ENCODE results near the gene KRTAP10-7.
"Not testable (repeated sequence)": the region's sequence is repeated elsewhere in the genome, so short reads cannot be mapped to it uniquely, and the experiment has no call there.

GRCh38 chr21:44591801-44592130 lies 8.6 kb upstream of the KRTAP10-7 start:
- TF ChIP-seq CTCF (conservative IDR thresholded peaks at IDR 0.05; ENCODE audit: low read length); EZH2phosphoT487 (IDR thresholded peaks at IDR 0.05; ENCODE audit: borderline replicate concordance, low read depth, low read length): not testable (repeated sequence)
